HepG2 (cell line): Measurements from ENCODE around the gene FIGLA. TPM values are rescaled to one million over a fixed set of nuclear protein-coding genes. Genes with fewer than 3 reads are reported as not detected.

Experiments used
- ESRRA ChIP-seq: sonication (generic); formaldehyde crosslinking; IDR thresholded peaks from 2 replicates; pipeline ENCODE4 v1.5.1; 2020; ENCODE audit warnings: mild to moderate bottlenecking, low read depth, missing genetic modification reagents
- HBP1 ChIP-seq: IDR thresholded peaks from 2 replicates; pipeline ENCODE4 v1.6.1; 2016; ENCODE audit warnings: low read depth, control low read depth
- KDM6A ChIP-seq: IDR thresholded peaks from 2 replicates; pipeline ENCODE4 v1.6.1; 2016; ENCODE audit warnings: low read depth
- MXI1 ChIP-seq: IDR thresholded peaks from 3 replicates; pipeline ENCODE4 v1.6.1; 2012; ENCODE audit warnings: low read depth, low read length, inconsistent platforms, borderline replicate concordance
- NONO ChIP-seq, 2 experiments: fragments of 450-650 bp in 1 of 2; sonication (generic) in 1 of 2; formaldehyde crosslinking in 1 of 2; IDR thresholded peaks in 1 of 2; conservative IDR thresholded peaks in 1 of 2; 2 replicates each; pipeline versions ENCODE4 v1.6.1 to v1.8.0; 2017 to 2022; ENCODE audit warnings: mild to moderate bottlenecking in 1 of 2, missing genetic modification reagents in 1 of 2, moderate library complexity in 1 of 2
- PAWR ChIP-seq: sonication (generic); formaldehyde crosslinking; IDR thresholded peaks from 2 replicates; pipeline ENCODE4 v1.4.0; 2020; ENCODE audit warnings: missing genetic modification reagents, mild to moderate bottlenecking, borderline replicate concordance
- PREB ChIP-seq: sonication (generic); formaldehyde crosslinking; IDR thresholded peaks from 2 replicates; pipeline ENCODE4 v1.4.0; 2020; ENCODE audit warnings: missing genetic modification reagents
- SNAPC2 ChIP-seq: sonication (generic); formaldehyde crosslinking; IDR thresholded peaks from 2 replicates; pipeline ENCODE4 v1.8.1; 2022; ENCODE audit warnings: mild to moderate bottlenecking, missing genetic modification reagents
- WIZ ChIP-seq: sonication (generic); formaldehyde crosslinking; IDR thresholded peaks from 2 replicates; pipeline ENCODE4 v1.5.1; 2020; ENCODE audit warnings: mild to moderate bottlenecking, missing genetic modification reagents
- ZBTB38 ChIP-seq: sonication (generic); formaldehyde crosslinking; IDR thresholded peaks from 2 replicates; pipeline ENCODE4 v1.5.1; 2020; ENCODE audit warnings: mild to moderate bottlenecking, missing genetic modification reagents
- ZFP37 ChIP-seq: sonication (generic); formaldehyde crosslinking; IDR thresholded peaks from 2 replicates; pipeline ENCODE4 v1.4.0; 2020; ENCODE audit warnings: missing genetic modification reagents, borderline replicate concordance
- ZFP91 ChIP-seq: sonication (generic); formaldehyde crosslinking; IDR thresholded peaks from 2 replicates; pipeline ENCODE4 v1.9.0; 2022; ENCODE audit warnings: missing genetic modification reagents, mild to moderate bottlenecking, borderline replicate concordance
- ZNF335 ChIP-seq: sonication (generic); formaldehyde crosslinking; IDR thresholded peaks from 2 replicates; pipeline ENCODE4 v1.4.0; 2020; ENCODE audit warnings: missing genetic modification reagents
- ZNF414 ChIP-seq: sonication (generic); formaldehyde crosslinking; IDR thresholded peaks from 2 replicates; pipeline ENCODE4 v1.5.0; 2020; ENCODE audit warnings: missing genetic modification reagents
- ZNF672 ChIP-seq: sonication (generic); formaldehyde crosslinking; IDR thresholded peaks from 2 replicates; pipeline ENCODE4 v1.8.1; 2022; ENCODE audit warnings: missing genetic modification reagents
- ZNF703 ChIP-seq: sonication (generic); formaldehyde crosslinking; IDR thresholded peaks from 2 replicates; pipeline ENCODE4 v1.5.1; 2020; ENCODE audit warnings: missing genetic modification reagents, mild to moderate bottlenecking, moderate library complexity, borderline replicate concordance
- ZNF713 ChIP-seq: sonication (generic); formaldehyde crosslinking; IDR thresholded peaks from 2 replicates; pipeline ENCODE4 v1.4.0; 2020; ENCODE audit warnings: mild to moderate bottlenecking, missing genetic modification reagents
- polyA plus RNA-seq, 8 experiments: library from polyadenylated mRNA; depleted of rRNA in 3 of 8; stranded (reverse) in 7 of 8; unstranded in 1 of 8; fragments of >200 nt; fragmentation: Illumina TruSeq in 4 of 8; extraction: Trizol in 4 of 8; gene quantifications; 2 replicates each; pipeline versions ENCODE4 v1.2.1 to v1.2.3, GENCODE V29; 2011 to 2016; ENCODE audit warnings: low read depth in 4 of 8, missing spikeins in 1 of 8, mixed read lengths in 1 of 8; ENCODE audit not compliant: insufficient read depth in 1 of 8
- total RNA-seq, 5 experiments: library from RNA; depleted of rRNA; stranded (reverse); fragments of >200 nt; fragmentation: Illumina TruSeq; extraction: Trizol; gene quantifications; 2 replicates each; pipeline ENCODE4 v1.2.3, GENCODE V29; 2016; ENCODE audit warnings: low read depth in 1 of 5
- TF ChIP-seq, protein P1 (sequence below): sonication (generic); formaldehyde crosslinking; IDR thresholded peaks from 2 replicates; pipeline ENCODE4 v1.4.0; 2020; ENCODE audit warnings: missing genetic modification reagents, borderline replicate concordance
- TF ChIP-seq, protein P2 (sequence below): sonication (generic); formaldehyde crosslinking; IDR thresholded peaks from 2 replicates; pipeline ENCODE4 v1.8.0; 2022; ENCODE audit warnings: mild to moderate bottlenecking, missing genetic modification reagents; ENCODE audit not compliant: insufficient replicate concordance

FIGLA gene
- total and polyA plus RNA-seq, 2 of the 13 experiments (the other 11 are each of a cell fraction or from before 2014, with no cell fraction given) = not detected

DNA sequence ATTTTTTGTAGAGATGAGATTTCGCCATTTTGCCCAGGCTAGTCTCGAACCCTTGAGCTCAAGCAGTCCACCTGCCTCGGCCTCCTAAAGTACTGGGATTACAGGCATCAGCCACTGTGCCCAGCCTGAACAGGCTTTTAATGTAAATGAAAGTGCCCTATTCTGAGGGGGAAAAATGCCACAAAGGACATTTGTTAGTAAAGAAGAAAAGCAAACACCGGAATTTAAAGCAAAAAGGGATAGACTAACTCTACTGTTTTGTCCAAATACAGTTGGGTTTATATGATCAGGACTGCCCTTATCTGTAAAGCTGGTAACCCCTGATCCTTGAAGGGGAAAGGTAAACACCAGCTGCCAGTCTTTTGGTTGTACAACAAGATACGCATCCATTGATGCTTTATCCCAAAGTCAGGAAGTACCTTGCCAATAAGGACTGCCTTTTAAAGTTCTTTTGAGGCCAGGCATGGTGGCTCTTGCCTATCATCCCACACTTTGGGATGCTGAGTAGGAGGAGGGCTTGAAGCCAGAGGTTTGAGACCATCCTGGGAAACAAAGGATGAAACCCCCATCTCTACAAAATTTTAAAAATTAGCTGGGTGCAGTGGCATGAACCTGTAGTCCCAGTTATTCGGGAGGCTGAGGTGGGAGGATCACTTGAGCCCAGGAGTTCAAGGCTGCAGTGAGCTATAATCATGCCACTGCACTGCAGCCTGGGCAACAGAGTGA is 16.8 kb upstream of the FIGLA start (continued):
- TF ChIP-seq, protein P1, sequence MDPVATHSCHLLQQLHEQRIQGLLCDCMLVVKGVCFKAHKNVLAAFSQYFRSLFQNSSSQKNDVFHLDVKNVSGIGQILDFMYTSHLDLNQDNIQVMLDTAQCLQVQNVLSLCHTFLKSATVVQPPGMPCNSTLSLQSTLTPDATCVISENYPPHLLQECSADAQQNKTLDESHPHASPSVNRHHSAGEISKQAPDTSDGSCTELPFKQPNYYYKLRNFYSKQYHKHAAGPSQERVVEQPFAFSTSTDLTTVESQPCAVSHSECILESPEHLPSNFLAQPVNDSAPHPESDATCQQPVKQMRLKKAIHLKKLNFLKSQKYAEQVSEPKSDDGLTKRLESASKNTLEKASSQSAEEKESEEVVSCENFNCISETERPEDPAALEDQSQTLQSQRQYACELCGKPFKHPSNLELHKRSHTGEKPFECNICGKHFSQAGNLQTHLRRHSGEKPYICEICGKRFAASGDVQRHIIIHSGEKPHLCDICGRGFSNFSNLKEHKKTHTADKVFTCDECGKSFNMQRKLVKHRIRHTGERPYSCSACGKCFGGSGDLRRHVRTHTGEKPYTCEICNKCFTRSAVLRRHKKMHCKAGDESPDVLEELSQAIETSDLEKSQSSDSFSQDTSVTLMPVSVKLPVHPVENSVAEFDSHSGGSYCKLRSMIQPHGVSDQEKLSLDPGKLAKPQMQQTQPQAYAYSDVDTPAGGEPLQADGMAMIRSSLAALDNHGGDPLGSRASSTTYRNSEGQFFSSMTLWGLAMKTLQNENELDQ (CRISPR knock-in tag) = no peak
- TF ChIP-seq, protein P2, sequence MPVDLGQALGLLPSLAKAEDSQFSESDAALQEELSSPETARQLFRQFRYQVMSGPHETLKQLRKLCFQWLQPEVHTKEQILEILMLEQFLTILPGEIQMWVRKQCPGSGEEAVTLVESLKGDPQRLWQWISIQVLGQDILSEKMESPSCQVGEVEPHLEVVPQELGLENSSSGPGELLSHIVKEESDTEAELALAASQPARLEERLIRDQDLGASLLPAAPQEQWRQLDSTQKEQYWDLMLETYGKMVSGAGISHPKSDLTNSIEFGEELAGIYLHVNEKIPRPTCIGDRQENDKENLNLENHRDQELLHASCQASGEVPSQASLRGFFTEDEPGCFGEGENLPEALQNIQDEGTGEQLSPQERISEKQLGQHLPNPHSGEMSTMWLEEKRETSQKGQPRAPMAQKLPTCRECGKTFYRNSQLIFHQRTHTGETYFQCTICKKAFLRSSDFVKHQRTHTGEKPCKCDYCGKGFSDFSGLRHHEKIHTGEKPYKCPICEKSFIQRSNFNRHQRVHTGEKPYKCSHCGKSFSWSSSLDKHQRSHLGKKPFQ = no peak
- 0 out of 2 replicates have a peak, but pooled peaks have one; percentile 46 for TF ChIP-seq ZFP37 (CRISPR knock-in tag)
- TF ChIP-seq MXI1 = no peak; the same call in 2 of the 3 replicates
- no peak for TF ChIP-seq PREB (CRISPR knock-in tag)
- TF ChIP-seq ZNF703 (CRISPR knock-in tag) = peak; percentile 81; the same call in 1 of the 2 replicates
- TF ChIP-seq WIZ (CRISPR knock-in tag) = no peak
- 0 out of 2 replicates have a peak, but pooled peaks have one; percentile 32 for TF ChIP-seq SNAPC2
- TF ChIP-seq PAWR = no peak
- TF ChIP-seq HBP1 (CRISPR knock-in tag) = no peak
- no peak for TF ChIP-seq ZNF713
- no peak for TF ChIP-seq ZNF335 (CRISPR knock-in tag)
- peak; percentile 75; the same call in 1 of the 2 replicates for TF ChIP-seq ESRRA (CRISPR knock-in tag)
- no peak for TF ChIP-seq ZNF672
- peak; percentile 72 for TF ChIP-seq KDM6A (CRISPR knock-in tag)
- TF ChIP-seq NONO (IDR thresholded peaks at IDR 0.05) = no peak
- peak; percentile 79 for TF ChIP-seq NONO (CRISPR knock-in tag; conservative IDR thresholded peaks at IDR 0.05)
- no peak; the same call in 1 of the 2 replicates for TF ChIP-seq ZBTB38 (CRISPR knock-in tag)
- TF ChIP-seq ZFP91 (CRISPR knock-in tag) = no peak; the same call in 1 of the 2 replicates
- TF ChIP-seq ZNF414 (CRISPR knock-in tag) = no peak; the same call in 1 of the 2 replicates
